IPS DF 6.9 (cell line): ENCODE data around the gene TAC3.
"Not testable (repeated sequence)": the region's sequence is repeated elsewhere in the genome, so short reads cannot be mapped to it uniquely, and the experiment has no call there.

Experiments
- DNase-seq: peaks from one replicate; pipeline ENCODE4 v3.0.0-alpha.2; 2013; ENCODE audit warnings: low read depth, low spot score
- H3K27ac ChIP-seq: one replicate; pipeline ENCODE4 v1.5.1; 2013; ENCODE audit warnings: low read length, control low read depth
- H3K27me3 ChIP-seq: 2 replicates; pipeline ENCODE4 v1.6.1; 2013; ENCODE audit warnings: mild to moderate bottlenecking, low read length; ENCODE audit not compliant: control insufficient read depth, insufficient read depth
- H3K36me3 ChIP-seq: 2 replicates; pipeline ENCODE4 v1.6.1; 2013; ENCODE audit warnings: low read length; ENCODE audit not compliant: control insufficient read depth, insufficient read depth
- H3K4me1 ChIP-seq: 2 replicates; pipeline ENCODE4 v1.6.1; 2013; ENCODE audit warnings: low read length; ENCODE audit not compliant: control insufficient read depth, insufficient read depth
- H3K4me3 ChIP-seq: 2 replicates; pipeline ENCODE4 v1.5.1; 2013; ENCODE audit warnings: mild to moderate bottlenecking, low read length
- H3K9me3 ChIP-seq: 2 replicates; pipeline ENCODE4 v1.6.1; 2013; ENCODE audit warnings: low read length, inconsistent platforms; ENCODE audit not compliant: control insufficient read depth, insufficient read depth
- WGBS: extraction: QIAGEN DNeasy Blood & Tissue Kit; methylation state at CpG from one replicate; pipeline ENCODE4 v1.1.7; 2013; ENCODE audit warnings: mixed read lengths, missing lambda C conversion rate; ENCODE audit not compliant: insufficient read length, insufficient coverage; 5-methylcytosine and 5-hydroxymethylcytosine counted together

Gene TAC3

GRCh38 chr12:57037264-57037663 is 20.9 kb upstream of the TAC3 start:
- Histone ChIP-seq H3K27me3 (no peaks in the 10 kb centered on the region), H3K4me1 (no peaks in the 10 kb centered on the region), H3K27ac (no peak overlapping the region), H3K4me3 (no peak overlapping the region), H3K9me3 (no peaks in the 10 kb centered on the region), H3K36me3 (no peaks in the 10 kb centered on the region)
- WGBS, result no CpG with 5 or more reads among the region's 3 CpGs
- no peak for DNase-seq

GRCh38 chr12:57033431-57033830 is 17.1 kb upstream of the TAC3 start:
- no peak for DNase-seq
- H3K4me3 ChIP-seq, result no peak overlapping the region
- no peaks in the 10 kb centered on the region for H3K27me3 ChIP-seq
- no peaks in the 10 kb centered on the region for H3K9me3 ChIP-seq
- no peak overlapping the region for H3K27ac ChIP-seq
- H3K4me1 ChIP-seq, result no peaks in the 10 kb centered on the region; the same call in 1 of the 2 replicates
- no peaks in the 10 kb centered on the region for H3K36me3 ChIP-seq
- WGBS, result no CpG with 5 or more reads among the region's 3 CpGs

GRCh38 chr12:57031789-57032188 is 15.5 kb upstream of the TAC3 start:
- H3K4me1 ChIP-seq, result no peaks in the 10 kb centered on the region; the same call in 1 of the 2 replicates
- no peak overlapping the region for H3K27ac ChIP-seq
- DNase-seq, result no peak
- no peak overlapping the region for H3K4me3 ChIP-seq
- WGBS, result no CpG with 5 or more reads among the region's 7 CpGs
- H3K27me3 ChIP-seq, result no peaks in the 10 kb centered on the region
- H3K9me3 ChIP-seq, result no peaks in the 10 kb centered on the region
- H3K36me3 ChIP-seq, result no peaks in the 10 kb centered on the region

DNA sequence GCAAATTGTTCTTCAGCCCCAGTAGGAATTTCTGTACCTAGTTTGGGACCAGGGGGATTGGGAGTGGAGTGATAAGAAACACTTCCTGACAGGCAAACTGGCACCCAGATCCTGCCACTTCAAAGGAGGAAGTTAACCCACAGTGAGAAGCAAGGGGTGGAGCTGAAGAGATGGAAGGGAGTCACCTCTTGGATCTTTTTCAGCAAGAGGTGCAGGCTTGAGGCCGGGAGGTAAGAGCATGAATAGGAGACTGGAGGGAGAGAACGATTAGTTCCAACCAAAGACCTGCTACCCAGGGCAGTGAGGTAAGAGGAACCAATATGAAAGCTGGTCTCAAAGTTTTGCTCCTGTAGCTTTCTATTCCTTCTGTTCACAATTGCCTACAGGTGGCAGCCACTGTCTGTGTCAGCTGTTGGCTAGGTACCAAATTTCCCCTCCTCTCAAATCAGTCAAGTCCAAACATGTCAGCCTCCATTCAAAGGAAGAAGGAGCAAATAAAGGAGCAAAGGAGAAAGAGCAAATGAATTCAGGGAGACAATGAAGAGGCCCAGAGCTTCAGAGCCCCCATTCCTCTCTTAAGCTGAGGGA is 14.9 kb upstream of the TAC3 start:
- no CpG with 5 or more reads among the region's 2 CpGs for WGBS
- H3K27me3 ChIP-seq, result no peaks in the 10 kb centered on the region
- DNase-seq, result no peak
- H3K4me1 ChIP-seq, result no peaks in the 10 kb centered on the region; the same call in 1 of the 2 replicates
- H3K4me3 ChIP-seq, result no peak overlapping the region
- H3K9me3 ChIP-seq, result no peaks in the 10 kb centered on the region
- H3K36me3 ChIP-seq, result no peaks in the 10 kb centered on the region
- H3K27ac ChIP-seq, result no peak overlapping the region

DNA sequence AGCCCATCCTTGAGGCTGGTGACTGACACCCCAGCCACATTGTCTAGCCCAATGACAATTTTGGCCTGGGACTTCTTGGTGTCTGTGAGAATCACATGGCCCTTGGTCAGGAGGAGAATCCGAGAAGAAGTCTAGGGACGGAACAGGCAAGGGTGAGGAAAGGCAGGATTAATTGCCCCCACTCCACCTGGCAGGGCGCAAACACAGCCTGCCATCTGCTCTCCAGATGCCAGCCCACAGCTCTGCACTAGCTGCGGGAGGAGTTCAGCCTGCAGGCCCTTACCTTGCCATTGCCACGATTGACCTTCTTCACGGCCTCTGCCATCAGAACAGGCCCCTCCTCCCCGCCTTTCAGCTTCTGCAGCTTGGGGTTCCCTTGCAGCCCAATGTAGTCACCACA is 13.1 kb upstream of the TAC3 start:
- no peaks in the 10 kb centered on the region for H3K9me3 ChIP-seq
- H3K4me1 ChIP-seq, result no peaks in the 10 kb centered on the region; the same call in 1 of the 2 replicates
- no CpG with 5 or more reads among the region's 7 CpGs for WGBS
- no peaks in the 10 kb centered on the region for H3K27me3 ChIP-seq
- no peak overlapping the region for H3K27ac ChIP-seq
- no peak overlapping the region for H3K4me3 ChIP-seq
- H3K36me3 ChIP-seq, result no peaks in the 10 kb centered on the region
- DNase-seq, result no peak

- no peaks in the 10 kb centered on the region for H3K36me3 ChIP-seq
- no peak overlapping the region for H3K27ac ChIP-seq
- WGBS, result 100% methylated on average over 1 of the region's 5 CpGs
These were observed 11.4 kb upstream of the TAC3 start for GRCh38 chr12:57027805-57028153.

GRCh38 chr12:57027011-57027804 is 10.9 kb upstream of the TAC3 start:
- H3K27me3 ChIP-seq, result no peaks in the 10 kb centered on the region
- H3K4me1 ChIP-seq, result no peaks in the 10 kb centered on the region; the same call in 1 of the 2 replicates
- H3K27ac ChIP-seq, result no peak overlapping the region
- DNase-seq, result no peak
- no peaks in the 10 kb centered on the region for H3K9me3 ChIP-seq
- H3K4me3 ChIP-seq, result no peak overlapping the region
- no peaks in the 10 kb centered on the region for H3K36me3 ChIP-seq
- WGBS, result no CpG with 5 or more reads among the region's 13 CpGs

More at GRCh38 chr12:57027805-57028153, 11.4 kb upstream of the TAC3 start:
- DNase-seq, result no peak
- H3K27me3 ChIP-seq, result no peaks in the 10 kb centered on the region
- H3K4me3 ChIP-seq, result no peak overlapping the region
- H3K4me1 ChIP-seq, result no peaks in the 10 kb centered on the region; the same call in 1 of the 2 replicates
- no peaks in the 10 kb centered on the region for H3K9me3 ChIP-seq

DNA sequence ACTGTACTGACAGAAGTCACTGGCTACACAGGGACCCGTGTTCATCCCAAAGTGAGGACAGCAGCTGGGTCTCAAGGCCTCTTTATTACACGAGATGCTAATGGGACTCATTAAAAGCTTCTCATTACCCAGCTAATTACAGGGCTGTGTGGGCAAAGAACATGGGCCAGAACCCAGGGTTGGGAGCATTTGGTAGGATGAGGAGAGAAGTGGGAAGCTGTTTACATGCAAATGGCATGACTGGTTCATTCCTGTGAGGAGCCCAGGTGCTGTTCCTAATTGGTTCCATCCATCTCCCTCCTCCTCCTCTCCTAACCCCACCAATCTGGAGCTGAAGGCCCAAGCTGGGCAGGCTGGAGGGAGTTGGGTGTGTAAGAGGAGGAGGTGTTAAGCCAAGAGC is 8.9 kb upstream of the TAC3 start:
- H3K36me3 ChIP-seq, result no peaks in the 10 kb centered on the region
- WGBS, result no CpG with 5 or more reads among the region's 2 CpGs
- no peaks in the 10 kb centered on the region for H3K27me3 ChIP-seq
- no peaks in the 10 kb centered on the region for H3K9me3 ChIP-seq
- no peak overlapping the region for H3K4me3 ChIP-seq
- no peak overlapping the region for H3K27ac ChIP-seq
- no peak for DNase-seq
- no peaks in the 10 kb centered on the region; the same call in 1 of the 2 replicates for H3K4me1 ChIP-seq

GRCh38 chr12:57022324-57022723 is 6.0 kb upstream of the TAC3 start:
- not testable (repeated sequence) for H3K36me3 ChIP-seq, H3K9me3 ChIP-seq, H3K4me1 ChIP-seq, DNase-seq, H3K4me3 ChIP-seq, H3K27ac ChIP-seq, H3K27me3 ChIP-seq
- no CpG with 5 or more reads among the region's 5 CpGs for WGBS

GRCh38 chr12:57019983-57020719 is 3.8 kb upstream of the TAC3 start:
- no peak for DNase-seq
- no peaks in the 10 kb centered on the region for H3K36me3 ChIP-seq
- no peaks in the 10 kb centered on the region for H3K9me3 ChIP-seq
- no peak overlapping the region for H3K4me3 ChIP-seq
- H3K27ac ChIP-seq, result no peak overlapping the region
- no peaks in the 10 kb centered on the region for H3K27me3 ChIP-seq
- no peaks in the 10 kb centered on the region for H3K4me1 ChIP-seq
- no CpG with 5 or more reads among the region's 9 CpGs for WGBS
